Neuron (in vitro differentiated cells): ENCODE measurements around the gene PLAAT3.
A peak's percentile ranks its signal among the peaks of the same experiment; 100 is the strongest.
"Not testable (repeated sequence)": the region's sequence is repeated elsewhere in the genome, so short reads cannot be mapped to it uniquely, and the experiment has no call there.

Experiments used
- H2AFZ ChIP-seq: one replicate; pipeline ENCODE4 v1.6.1; 2013; ENCODE audit warnings: low read depth, mild to moderate bottlenecking, inconsistent platforms, low read length, moderate library complexity
- H3K27me3 ChIP-seq: one replicate; pipeline ENCODE4 v1.6.1; 2013; ENCODE audit warnings: low read length; ENCODE audit not compliant: insufficient read depth
- H3K36me3 ChIP-seq: one replicate; pipeline ENCODE4 v1.6.1; 2013; ENCODE audit warnings: low read length; ENCODE audit not compliant: insufficient read depth
- H3K4me1 ChIP-seq: one replicate; pipeline ENCODE4 v1.6.1; 2013; ENCODE audit warnings: low read length; ENCODE audit not compliant: insufficient read depth
- H3K4me3 ChIP-seq: 2 replicates; pipeline ENCODE4 v1.5.1; 2013; ENCODE audit warnings: mild to moderate bottlenecking, low read length, moderate library complexity
- H3K9me3 ChIP-seq: one replicate; pipeline ENCODE4 v1.6.1; 2013; ENCODE audit warnings: low read length

PLAAT3 gene

GRCh38 chr11:63619967-63620366 lies 5.7 kb upstream of the PLAAT3 start:
- no peak overlapping the region for H3K4me3 ChIP-seq
- no peaks in the 10 kb centered on the region for H3K9me3 ChIP-seq
- no peaks in the 10 kb centered on the region for H3K36me3 ChIP-seq
- H2AFZ ChIP-seq: no peak overlapping the region
- no peaks in the 10 kb centered on the region for H3K4me1 ChIP-seq
- peaks cover 2% of the 10 kb centered on the region for H3K27me3 ChIP-seq

- not testable (repeated sequence) for H3K27me3 ChIP-seq, H3K4me3 ChIP-seq, H3K9me3 ChIP-seq, H3K36me3 ChIP-seq, H2AFZ ChIP-seq
- H3K4me1 ChIP-seq: peaks cover 12% of the 10 kb centered on the region
Observed at GRCh38 chr11:63617686-63618085, 3.5 kb upstream of the PLAAT3 start.

GRCh38 chr11:63616953-63617352 lies 2.7 kb upstream of the PLAAT3 start:
- peaks cover 12% of the 10 kb centered on the region for H3K4me1 ChIP-seq
- no peaks in the 10 kb centered on the region for H3K9me3 ChIP-seq
- H3K27me3 ChIP-seq: peaks cover 9% of the 10 kb centered on the region
- H2AFZ ChIP-seq: no peak overlapping the region
- H3K36me3 ChIP-seq: no peaks in the 10 kb centered on the region
- H3K4me3 ChIP-seq: no peak overlapping the region

- Histone ChIP-seq H3K4me1 (peaks cover 26% of the 10 kb centered on the region), H3K27me3 (peaks cover 28% of the 10 kb centered on the region), H3K4me3 (peak overlapping the region; percentile 53), H2AFZ (peak overlapping the region; percentile 76), H3K9me3 (no peaks in the 10 kb centered on the region), H3K36me3 (no peaks in the 10 kb centered on the region)
Observed at GRCh38 chr11:63613517-63614135, 607 bp downstream of the PLAAT3 start.

- H3K4me3 ChIP-seq: no peak overlapping the region
- H3K9me3 ChIP-seq: no peaks in the 10 kb centered on the region
- peaks cover 26% of the 10 kb centered on the region for H3K4me1 ChIP-seq
- no peak overlapping the region for H2AFZ ChIP-seq
- peaks cover 28% of the 10 kb centered on the region for H3K27me3 ChIP-seq
- H3K36me3 ChIP-seq: no peaks in the 10 kb centered on the region
Observed at GRCh38 chr11:63612181-63612580, 2.1 kb downstream of the PLAAT3 start.

GRCh38 chr11:63611395-63611747 lies 2.9 kb downstream of the PLAAT3 start:
- Histone ChIP-seq H3K9me3 (no peaks in the 10 kb centered on the region), H3K36me3 (no peaks in the 10 kb centered on the region), H3K4me1 (peaks cover 26% of the 10 kb centered on the region), H3K27me3 (peaks cover 26% of the 10 kb centered on the region), H2AFZ (no peak overlapping the region), H3K4me3 (no peak overlapping the region)

GRCh38 chr11:63610604-63611394 lies 3.4 kb downstream of the PLAAT3 start:
- Histone ChIP-seq H3K9me3 (no peaks in the 10 kb centered on the region), H3K36me3 (no peaks in the 10 kb centered on the region), H2AFZ (no peak overlapping the region), H3K4me1 (peaks cover 26% of the 10 kb centered on the region), H3K27me3 (peaks cover 26% of the 10 kb centered on the region), H3K4me3 (no peak overlapping the region)

GRCh38 chr11:63609971-63610580 lies 4.2 kb downstream of the PLAAT3 start:
- no peak overlapping the region for H3K4me3 ChIP-seq
- H3K4me1 ChIP-seq: peaks cover 26% of the 10 kb centered on the region
- no peaks in the 10 kb centered on the region for H3K9me3 ChIP-seq
- H3K36me3 ChIP-seq: no peaks in the 10 kb centered on the region
- no peak overlapping the region for H2AFZ ChIP-seq
- peaks cover 26% of the 10 kb centered on the region for H3K27me3 ChIP-seq

- Histone ChIP-seq H3K9me3 (no peaks in the 10 kb centered on the region), H3K4me1 (peaks cover 26% of the 10 kb centered on the region), H3K36me3 (no peaks in the 10 kb centered on the region), H3K27me3 (peaks cover 26% of the 10 kb centered on the region), H2AFZ (no peak overlapping the region), H3K4me3 (no peak overlapping the region)
Observed at GRCh38 chr11:63609536-63609935, 4.7 kb downstream of the PLAAT3 start.

GRCh38 chr11:63608353-63609345 lies 5.6 kb downstream of the PLAAT3 start:
- H3K4me1 ChIP-seq: peaks cover 27% of the 10 kb centered on the region
- no peak overlapping the region for H3K4me3 ChIP-seq
- no peaks in the 10 kb centered on the region for H3K9me3 ChIP-seq
- H2AFZ ChIP-seq: no peak overlapping the region
- no peaks in the 10 kb centered on the region for H3K36me3 ChIP-seq
- H3K27me3 ChIP-seq: peaks cover 23% of the 10 kb centered on the region

- peaks cover under 1% of the 10 kb centered on the region for H3K9me3 ChIP-seq
- no peaks in the 10 kb centered on the region for H3K36me3 ChIP-seq
- no peak overlapping the region for H3K4me3 ChIP-seq
- peaks cover 16% of the 10 kb centered on the region for H3K4me1 ChIP-seq
- H2AFZ ChIP-seq: peak overlapping the region; percentile 46
- no peaks in the 10 kb centered on the region for H3K27me3 ChIP-seq
Observed at GRCh38 chr11:63603180-63603518, 11.1 kb downstream of the PLAAT3 start.

- not testable (repeated sequence) for H3K9me3 ChIP-seq, H3K27me3 ChIP-seq, H3K4me3 ChIP-seq, H3K36me3 ChIP-seq, H2AFZ ChIP-seq
- peaks cover 16% of the 10 kb centered on the region for H3K4me1 ChIP-seq
Observed at GRCh38 chr11:63602290-63603179, 11.7 kb downstream of the PLAAT3 start.
